Stimulated activated naive CD8-positive, alpha-beta T cell treated with anti-CD3 and anti-CD28 coated beads, Interleukin-15, Interleukin-2, amounts not matched to agents 100 ng/mL and 50 ng/mL, for 24 hours (primary cell): ENCODE results near the gene GAR1.
"Not testable (repeated sequence)": the region's sequence is repeated elsewhere in the genome, so short reads cannot be mapped to it uniquely, and the experiment has no call there.

Experiments
- H3K27ac Mint-ChIP-seq: one replicate; pipeline ENCODE4 v1.8.0; 2021; ENCODE audit warnings: mild to moderate bottlenecking, mixed read lengths
- H3K27me3 Mint-ChIP-seq: one replicate; pipeline ENCODE4 v1.8.0; 2021; ENCODE audit warnings: mixed read lengths
- H3K36me3 Mint-ChIP-seq: one replicate; pipeline ENCODE4 v1.8.0; 2021; ENCODE audit warnings: low read depth, mixed read lengths
- H3K4me1 Mint-ChIP-seq: one replicate; pipeline ENCODE4 v1.8.0; 2021; ENCODE audit warnings: low read depth, mixed read lengths
- H3K4me3 Mint-ChIP-seq: one replicate; pipeline ENCODE4 v1.8.0; 2021; ENCODE audit warnings: mild to moderate bottlenecking, mixed read lengths
- H3K9me3 Mint-ChIP-seq: one replicate; pipeline ENCODE4 v1.8.0; 2021; ENCODE audit warnings: mixed read lengths

Gene GAR1

DNA sequence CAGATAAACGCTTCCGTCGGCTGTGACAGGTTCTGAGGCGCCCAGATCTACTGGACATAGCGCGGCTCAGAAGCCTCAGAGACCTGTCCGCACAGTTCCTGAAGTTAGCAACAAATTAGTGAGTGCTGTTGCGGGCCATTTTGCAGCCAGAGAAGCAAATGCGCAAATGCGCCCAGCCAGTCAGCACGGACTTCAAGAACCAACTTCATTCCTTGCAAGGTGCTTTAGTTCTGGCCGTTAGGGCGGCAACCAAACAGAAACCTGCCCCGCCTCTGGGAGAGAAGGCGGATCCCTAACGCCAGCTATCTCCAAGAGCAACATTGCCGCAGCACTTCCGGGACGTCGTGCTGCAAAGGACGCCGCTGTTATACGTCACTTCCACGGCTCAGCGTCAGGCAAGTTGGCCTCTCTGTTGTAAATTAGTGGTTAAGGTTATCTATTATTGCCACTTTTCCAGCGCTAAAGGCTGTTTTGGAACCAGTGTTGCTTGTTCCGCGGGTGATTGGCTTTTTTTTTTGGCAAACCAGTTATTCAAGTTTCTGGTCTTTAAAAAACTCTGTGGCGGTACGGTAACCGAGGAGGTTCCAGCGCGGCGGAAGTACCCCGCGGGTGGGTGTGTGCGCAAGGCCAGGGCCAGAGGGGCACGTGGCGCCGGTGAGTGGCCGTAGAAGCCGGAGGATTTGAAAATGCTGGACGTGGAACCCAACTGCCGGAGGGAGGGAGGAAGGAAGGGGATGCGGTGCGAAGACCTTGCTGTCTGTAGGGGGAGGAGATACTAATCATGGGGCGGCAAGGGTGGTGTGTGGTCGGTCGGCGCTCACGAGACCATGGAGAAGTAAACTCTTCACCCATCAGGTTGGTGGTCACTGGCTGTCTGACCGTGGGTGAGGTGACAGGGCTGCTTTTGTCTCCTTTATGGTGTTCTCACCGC is at the start of gene GAR1:
GAR1 (plus strand) TSS at position 612 of the 931 bp plus-strand sequence. CDS start 403 bp downstream, outside the sequence.
- H3K4me1 Mint-ChIP-seq: peaks cover 50% of the 10 kb centered on the region

DNA sequence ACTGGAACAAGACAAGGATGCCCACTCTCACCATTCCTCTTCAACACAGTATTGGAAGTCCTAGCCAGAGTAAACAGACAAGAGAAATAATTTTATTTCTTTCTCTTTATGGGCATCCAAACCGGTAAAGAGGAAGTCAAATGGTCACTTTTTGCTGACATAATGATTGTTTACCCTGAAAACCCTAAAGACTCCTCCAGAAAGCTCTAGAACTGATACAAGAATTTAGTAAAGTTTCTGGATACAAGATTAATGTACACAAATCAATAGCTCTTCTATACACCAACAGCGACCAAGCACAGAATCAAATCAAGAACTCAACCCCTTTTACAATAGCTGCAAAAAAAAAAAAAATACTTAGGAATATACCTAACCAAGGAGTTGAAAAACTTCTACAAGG is 33.5 kb upstream of the GAR1 start:
- not testable (repeated sequence) for H3K4me1 Mint-ChIP-seq, H3K27ac Mint-ChIP-seq, H3K9me3 Mint-ChIP-seq, H3K4me3 Mint-ChIP-seq, H3K36me3 Mint-ChIP-seq, H3K27me3 Mint-ChIP-seq

More for the DNA sequence above, at the start of gene GAR1:
- Mint-ChIP-seq H3K4me3 (peak within 1 kb of the TSS; percentile 98), H3K27me3 (no peaks in the 10 kb centered on the region), H3K27ac (peak within 1 kb of the TSS; percentile 100), H3K9me3 (no peaks in the 10 kb centered on the region), H3K36me3 (peaks cover 47% of the 10 kb centered on the region)

DNA sequence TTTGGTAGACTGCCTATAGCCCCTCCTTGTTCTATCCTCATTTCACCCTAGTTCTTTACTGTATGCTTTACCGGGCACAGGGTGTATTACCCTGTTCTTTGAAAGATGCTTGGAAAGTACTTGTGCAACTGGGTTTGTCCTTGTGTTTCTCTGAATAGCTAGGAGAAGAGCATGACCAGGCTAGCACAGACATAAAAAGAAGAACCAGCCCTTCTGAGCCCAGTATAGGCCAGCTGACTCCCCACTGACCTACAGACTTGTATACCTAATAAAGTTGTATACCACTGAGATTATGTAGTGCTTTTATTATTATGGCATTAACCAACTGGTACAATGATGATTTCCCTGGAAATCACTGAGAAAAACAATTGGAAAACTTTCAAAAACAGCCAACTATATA is 28.7 kb upstream of the GAR1 start:
- Mint-ChIP-seq H3K4me3 (no peak overlapping the region), H3K27me3 (peaks cover 15% of the 10 kb centered on the region), H3K9me3 (peaks cover 16% of the 10 kb centered on the region), H3K27ac (no peak overlapping the region), H3K4me1 (no peaks in the 10 kb centered on the region), H3K36me3 (no peaks in the 10 kb centered on the region)

- H3K36me3 Mint-ChIP-seq: no peaks in the 10 kb centered on the region
- H3K4me3 Mint-ChIP-seq: no peak overlapping the region
- peaks cover 16% of the 10 kb centered on the region for H3K9me3 Mint-ChIP-seq
- H3K27ac Mint-ChIP-seq: no peak overlapping the region
- no peaks in the 10 kb centered on the region for H3K4me1 Mint-ChIP-seq
- peaks cover 15% of the 10 kb centered on the region for H3K27me3 Mint-ChIP-seq
Observed at GRCh38 chr4:109787807-109788206, 27.8 kb upstream of the GAR1 start.

DNA sequence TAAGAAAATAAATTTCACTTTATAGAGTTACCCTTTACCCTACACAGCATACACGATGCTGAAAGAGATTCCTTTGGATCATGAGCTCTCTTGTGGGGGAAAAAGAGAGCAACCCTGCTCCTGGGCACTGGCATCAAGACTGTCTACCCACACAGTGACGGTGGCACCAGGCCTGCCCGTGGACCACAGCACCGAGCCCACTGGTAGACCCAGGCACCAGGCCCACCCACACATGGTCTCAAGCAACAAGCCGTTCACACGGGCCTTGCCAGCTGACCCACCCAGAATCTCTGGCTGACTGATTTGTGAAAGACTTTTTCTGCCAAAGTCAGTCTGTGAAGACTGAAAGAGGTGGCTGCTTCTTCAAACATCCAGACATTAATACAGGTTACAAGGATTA is 20.5 kb upstream of the GAR1 start:
- Mint-ChIP-seq H3K4me3 (no peak overlapping the region), H3K27ac (no peak overlapping the region), H3K36me3 (no peaks in the 10 kb centered on the region), H3K4me1 (no peaks in the 10 kb centered on the region), H3K27me3 (peaks cover 10% of the 10 kb centered on the region), H3K9me3 (peaks cover 17% of the 10 kb centered on the region)

GRCh38 chr4:109798866-109799265 is 16.7 kb upstream of the GAR1 start:
- no peaks in the 10 kb centered on the region for H3K36me3 Mint-ChIP-seq
- no peaks in the 10 kb centered on the region for H3K4me1 Mint-ChIP-seq
- H3K4me3 Mint-ChIP-seq: no peak overlapping the region
- H3K27me3 Mint-ChIP-seq: peaks cover 4% of the 10 kb centered on the region
- H3K9me3 Mint-ChIP-seq: peaks cover 11% of the 10 kb centered on the region
- no peak overlapping the region for H3K27ac Mint-ChIP-seq

GRCh38 chr4:109801099-109801789 is 14.3 kb upstream of the GAR1 start:
- H3K27ac Mint-ChIP-seq: no peak overlapping the region
- no peaks in the 10 kb centered on the region for H3K36me3 Mint-ChIP-seq
- H3K4me3 Mint-ChIP-seq: no peak overlapping the region
- no peaks in the 10 kb centered on the region for H3K27me3 Mint-ChIP-seq
- H3K9me3 Mint-ChIP-seq: no peaks in the 10 kb centered on the region
- H3K4me1 Mint-ChIP-seq: no peaks in the 10 kb centered on the region

DNA sequence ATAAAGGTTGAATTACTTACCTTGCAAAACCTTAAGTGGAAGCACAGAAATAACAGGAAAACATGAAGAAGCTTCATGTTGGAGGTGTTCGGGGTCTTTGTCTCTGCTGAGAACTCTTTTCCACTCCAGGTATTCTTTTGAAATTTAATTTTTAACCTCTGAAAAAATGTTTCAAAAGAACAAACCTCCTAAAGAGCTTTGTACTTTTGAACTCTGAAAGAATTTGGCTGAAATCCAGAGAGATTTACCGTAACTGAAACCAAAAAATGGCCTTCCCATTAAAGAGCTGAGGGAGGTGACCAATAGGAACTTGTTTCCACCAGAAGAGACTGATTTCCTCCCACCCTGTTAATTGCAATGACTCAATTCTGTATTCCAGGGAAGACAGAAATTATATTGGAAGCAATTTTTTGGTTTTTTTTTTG is 13.7 kb upstream of the GAR1 start, which contains the start of gene CFI:
CFI (minus strand) TSS at position 105 of the 425 bp plus-strand sequence; CDS start at position 77, 28 bp downstream.
- Mint-ChIP-seq H3K4me3 (no peak within 1 kb of the TSS), H3K27me3 (no peaks in the 10 kb centered on the region), H3K27ac (no peak within 1 kb of the TSS), H3K36me3 (no peaks in the 10 kb centered on the region), H3K4me1 (no peaks in the 10 kb centered on the region), H3K9me3 (no peaks in the 10 kb centered on the region)

GRCh38 chr4:109803924-109804571 is 11.5 kb upstream of the GAR1 start:
- H3K4me1 Mint-ChIP-seq: no peaks in the 10 kb centered on the region

GRCh38 chr4:109809655-109810054 is 5.9 kb upstream of the GAR1 start:
- no peaks in the 10 kb centered on the region for H3K9me3 Mint-ChIP-seq
- H3K4me1 Mint-ChIP-seq: peaks cover 2% of the 10 kb centered on the region
- no peak overlapping the region for H3K4me3 Mint-ChIP-seq
- H3K36me3 Mint-ChIP-seq: no peaks in the 10 kb centered on the region
- H3K27me3 Mint-ChIP-seq: no peaks in the 10 kb centered on the region
- H3K27ac Mint-ChIP-seq: no peak overlapping the region

More at GRCh38 chr4:109803924-109804571, 11.5 kb upstream of the GAR1 start:
- Mint-ChIP-seq H3K27me3 (no peaks in the 10 kb centered on the region), H3K27ac (no peak overlapping the region), H3K4me3 (no peak overlapping the region), H3K9me3 (no peaks in the 10 kb centered on the region), H3K36me3 (no peaks in the 10 kb centered on the region)

DNA sequence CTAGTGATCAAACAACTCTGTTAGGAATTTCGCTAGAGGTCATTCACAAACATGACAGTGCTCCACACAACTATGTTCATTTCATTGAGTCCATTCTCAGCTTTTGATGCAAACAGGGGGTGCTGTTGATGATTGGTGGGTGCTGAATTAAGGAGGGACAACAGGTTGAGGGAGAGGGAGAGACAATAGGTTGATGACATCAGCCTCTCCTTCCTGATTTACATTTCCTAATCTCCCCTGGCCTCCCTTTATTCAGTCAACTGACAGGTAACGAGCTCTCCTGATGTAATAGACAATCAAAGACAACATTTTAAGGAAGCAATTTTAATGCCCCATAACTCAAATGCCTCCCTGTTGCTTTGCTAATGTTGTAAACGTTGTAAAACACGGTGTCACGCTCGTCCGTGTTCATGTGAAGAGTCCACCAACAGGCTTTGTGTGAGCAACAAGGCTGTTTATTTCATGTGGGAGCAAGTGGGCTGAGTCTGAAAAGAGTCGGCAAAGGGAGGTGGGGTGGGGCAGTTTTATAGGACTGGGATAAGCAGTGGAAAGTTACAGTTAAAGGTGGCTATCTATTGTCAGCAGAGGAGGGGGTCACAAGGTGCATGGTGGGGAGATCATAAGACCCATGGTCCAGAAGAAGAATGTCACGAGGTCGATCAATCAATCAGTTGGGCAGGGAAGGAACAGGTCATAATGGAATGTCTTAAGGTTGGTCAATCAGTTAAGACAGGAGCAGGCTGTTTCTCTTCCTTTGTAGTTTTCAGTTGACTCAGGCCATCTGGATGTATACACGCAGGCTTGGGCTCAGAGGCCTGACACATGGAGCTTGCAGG is 4.8 kb upstream of the GAR1 start:
- no peak overlapping the region for H3K27ac Mint-ChIP-seq
- H3K9me3 Mint-ChIP-seq: no peaks in the 10 kb centered on the region
- H3K4me3 Mint-ChIP-seq: no peak overlapping the region
- no peaks in the 10 kb centered on the region for H3K27me3 Mint-ChIP-seq
- peaks cover 8% of the 10 kb centered on the region for H3K4me1 Mint-ChIP-seq
- H3K36me3 Mint-ChIP-seq: peaks cover 3% of the 10 kb centered on the region

- Mint-ChIP-seq H3K4me3 (no peak overlapping the region), H3K27me3 (no peaks in the 10 kb centered on the region), H3K9me3 (no peaks in the 10 kb centered on the region), H3K4me1 (peaks cover 17% of the 10 kb centered on the region), H3K27ac (no peak overlapping the region), H3K36me3 (peaks cover 11% of the 10 kb centered on the region)
Observed at GRCh38 chr4:109811707-109812106, 3.9 kb upstream of the GAR1 start.

GRCh38 chr4:109816082-109816442 is 500 bp downstream of the GAR1 start:
- Mint-ChIP-seq H3K4me3 (peak overlapping the region; percentile 98), H3K9me3 (no peaks in the 10 kb centered on the region), H3K27me3 (no peaks in the 10 kb centered on the region), H3K27ac (peak overlapping the region; percentile 100), H3K36me3 (peaks cover 53% of the 10 kb centered on the region), H3K4me1 (peaks cover 57% of the 10 kb centered on the region)

DNA sequence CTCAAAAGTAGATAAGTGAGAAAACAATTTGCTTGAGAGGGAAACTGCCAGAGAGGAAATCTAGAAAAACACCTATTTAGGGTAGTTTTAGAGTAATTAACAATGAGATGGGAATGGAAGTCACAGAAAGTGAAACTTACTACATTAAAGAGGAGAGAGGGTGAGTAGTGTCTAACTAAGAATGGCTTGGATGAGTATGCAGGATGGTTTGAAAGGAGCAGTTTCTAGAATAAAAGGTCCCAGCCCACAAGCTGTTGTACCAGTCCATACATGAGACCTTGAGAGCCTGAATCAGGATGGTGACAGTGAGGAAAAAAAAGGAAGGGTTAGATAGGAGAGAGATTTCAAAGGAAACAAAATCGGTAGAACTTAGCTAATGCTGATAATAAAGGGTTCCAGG is 1.3 kb downstream of the GAR1 start:
- H3K27ac Mint-ChIP-seq: peak overlapping the region; percentile 100
- no peaks in the 10 kb centered on the region for H3K9me3 Mint-ChIP-seq
- no peaks in the 10 kb centered on the region for H3K27me3 Mint-ChIP-seq
- H3K4me1 Mint-ChIP-seq: peaks cover 64% of the 10 kb centered on the region
- peak overlapping the region; percentile 98 for H3K4me3 Mint-ChIP-seq
- H3K36me3 Mint-ChIP-seq: peaks cover 61% of the 10 kb centered on the region
